Measurements from ENCODE around the gene WDR18. TPM values are rescaled to one million over a fixed set of nuclear protein-coding genes. Genes with fewer than 3 reads are reported as not detected.

Gene WDR18
- total and polyA plus RNA-seq, 12 donors: 5.4 to 140 (median 53.8) TPM

GRCh38 chr19:993361-993830 is 9.3 kb downstream of the WDR18 start:
- WGBS, 4 donors: 85 to 91% (median 90%) methylated on average over 13 to 17 of the region's 17 CpGs
- Histone ChIP-seq H3K4me1 (replicated peaks in 1 of 2) (peaks cover 15 to 32% of the 10 kb centered on the region in 2 donors), H3K27me3 (peaks cover 22% of the 10 kb centered on the region), H3K9me3 (replicated peaks in 1 of 3) (no peaks in the 10 kb centered on the region), H3K4me3 (no peak overlapping the region), H3K36me3 (replicated peaks in 1 of 2) (peaks cover 0 to 2% of the 10 kb centered on the region in 2 donors), H3K27ac (no peak overlapping the region)
- no peak for DNase-seq
- TF ChIP-seq POLR2A (IDR thresholded peaks at IDR 0.05): no peak
- TF ChIP-seq CTCF (IDR thresholded peaks at IDR 0.05): no peak
- intact Hi-C loops (cut with DNase I): loop anchor here in 1 of 2 donors (10.0 kb wide), 1 partner anchor 219 kb away; no protein-coding TSS in a partner anchor

- peaks cover 15 to 32% of the 10 kb centered on the region in 2 donors for H3K4me1 ChIP-seq (replicated peaks in 1 of 2)
- H3K36me3 ChIP-seq (replicated peaks in 1 of 2): no peaks in the 10 kb centered on the region
- H3K9me3 ChIP-seq (replicated peaks in 1 of 3): no peaks in the 10 kb centered on the region
- 86 to 93% (median 87%) methylated on average over 26 to 43 of the region's 43 CpGs for WGBS, 4 donors
- peaks cover 23% of the 10 kb centered on the region for H3K27me3 ChIP-seq
- no peak overlapping the region for H3K27ac ChIP-seq
- intact Hi-C loops (cut with DNase I): loop anchor here in 1 of 2 donors (10.0 kb wide), 1 partner anchor 219 kb away; no protein-coding TSS in a partner anchor
- no peak for TF ChIP-seq POLR2A (IDR thresholded peaks at IDR 0.05)
- TF ChIP-seq CTCF (IDR thresholded peaks at IDR 0.05): no peak
- no peak overlapping the region for H3K4me3 ChIP-seq
- DNase-seq: no peak
Measured at GRCh38 chr19:993831-994393, 9.8 kb downstream of the WDR18 start.

- no peak for DNase-seq
- H3K27me3 ChIP-seq: peaks cover 29% of the 10 kb centered on the region
- no peaks in the 10 kb centered on the region for H3K9me3 ChIP-seq (replicated peaks in 1 of 3)
- H3K4me1 ChIP-seq (replicated peaks in 1 of 2): peaks cover 15 to 28% of the 10 kb centered on the region in 2 donors
- no peak overlapping the region for H3K4me3 ChIP-seq
- H3K36me3 ChIP-seq (replicated peaks in 1 of 2): no peaks in the 10 kb centered on the region
- intact Hi-C loops (cut with DNase I): loop anchor here in 1 of 2 donors (10.0 kb wide), 1 partner anchor 220 kb away; no protein-coding TSS in a partner anchor
- TF ChIP-seq CTCF (IDR thresholded peaks at IDR 0.05): no peak
- no peak for TF ChIP-seq POLR2A (IDR thresholded peaks at IDR 0.05)
- 85 to 96% (median 94%) methylated on average over 7 to 18 of the region's 18 CpGs for WGBS, 4 donors
- H3K27ac ChIP-seq: no peak overlapping the region
Measured at GRCh38 chr19:994516-994915, 10.4 kb downstream of the WDR18 start.

- TF ChIP-seq CTCF (IDR thresholded peaks at IDR 0.05): no peak
- no peak for TF ChIP-seq POLR2A (IDR thresholded peaks at IDR 0.05)
- 73 to 79% (median 77%) methylated on average over 7 to 26 of the region's 26 CpGs for WGBS, 4 donors
- no peak overlapping the region for H3K4me3 ChIP-seq
- DNase-seq: no peak
- peaks cover 31% of the 10 kb centered on the region for H3K27me3 ChIP-seq
- H3K9me3 ChIP-seq (replicated peaks in 1 of 3): no peaks in the 10 kb centered on the region
- H3K27ac ChIP-seq: no peak overlapping the region
- intact Hi-C loops (cut with DNase I): loop anchor here in 1 of 2 donors (10.0 kb wide), 1 partner anchor 220 kb away; no protein-coding TSS in a partner anchor
- H3K36me3 ChIP-seq (replicated peaks in 1 of 2): no peaks in the 10 kb centered on the region
- H3K4me1 ChIP-seq (replicated peaks in 1 of 2): peaks cover 9 to 21% of the 10 kb centered on the region in 2 donors
Measured at GRCh38 chr19:995051-995827, 11.1 kb downstream of the WDR18 start.
